Neutrophil (primary cell): ENCODE results near the gene EGLN3.

Source experiments
- H3K27ac ChIP-seq: fragments of 200-600 bp; sonication (generic); 2 replicates; pipeline ENCODE4 v1.5.1; 2016; ENCODE audit warnings: mild to moderate bottlenecking, moderate library complexity
- H3K27me3 ChIP-seq: fragments of 200-600 bp; sonication (generic); 2 replicates; pipeline ENCODE4 v1.6.0; 2016; ENCODE audit warnings: mild to moderate bottlenecking
- H3K36me3 ChIP-seq: fragments of 200-600 bp; sonication (generic); 2 replicates; pipeline ENCODE4 v1.5.1; 2017
- H3K4me1 ChIP-seq, 2 experiments: fragments of 200-600 bp in 1 of 2; sonication (generic) in 1 of 2; 1 replicate in 1 of 2; 2 replicates in 1 of 2; pipeline versions ENCODE4 v1.5.1 to v1.6.1; 2013 to 2016; ENCODE audit warnings: low read depth in 1 of 2, low read length in 1 of 2, mild to moderate bottlenecking in 1 of 2, moderate library complexity in 1 of 2; ENCODE audit not compliant: control insufficient read depth in 1 of 2, insufficient read depth in 1 of 2
- H3K4me3 ChIP-seq, 2 experiments: fragments of 200-600 bp in 1 of 2; sonication (generic) in 1 of 2; 1 replicate in 1 of 2; 2 replicates in 1 of 2; pipeline ENCODE4 v1.5.1; 2013 to 2016; ENCODE audit warnings: low read depth in 1 of 2, low read length in 1 of 2, mild to moderate bottlenecking in 1 of 2, moderate library complexity in 1 of 2
- H3K9me3 ChIP-seq: fragments of 200-600 bp; sonication (generic); 2 replicates; pipeline ENCODE4 v1.5.1; 2016
- CTCF ChIP-seq: fragments of 200-600 bp; sonication (generic); IDR thresholded peaks from 2 replicates; pipeline ENCODE4 v1.5.1; 2016; ENCODE audit warnings: antibody characterized with exemption

EGLN3 gene

GRCh38 chr14:33924566-33925100, 26.2 kb downstream of the EGLN3 start:
- TF ChIP-seq CTCF, result no peak
- H3K27ac ChIP-seq, result no peak overlapping the region
- H3K4me3 ChIP-seq, result no peak overlapping the region
- H3K36me3 ChIP-seq, result no peaks in the 10 kb centered on the region
- H3K4me1 ChIP-seq, result no peaks in the 10 kb centered on the region
- H3K27me3 ChIP-seq, result no peaks in the 10 kb centered on the region
- H3K9me3 ChIP-seq, result no peaks in the 10 kb centered on the region

GRCh38 chr14:33922125-33922524, 28.7 kb downstream of the EGLN3 start:
- no peak overlapping the region for H3K4me3 ChIP-seq
- H3K9me3 ChIP-seq, result no peaks in the 10 kb centered on the region
- no peak for TF ChIP-seq CTCF
- H3K4me1 ChIP-seq, result peaks cover 0 to 5% of the 10 kb centered on the region in 2 experiments
- H3K27me3 ChIP-seq, result no peaks in the 10 kb centered on the region
- H3K27ac ChIP-seq, result no peak overlapping the region
- no peaks in the 10 kb centered on the region for H3K36me3 ChIP-seq

GRCh38 chr14:33918256-33918655, 32.6 kb downstream of the EGLN3 start:
- no peak overlapping the region for H3K27ac ChIP-seq
- peaks cover 0 to 5% of the 10 kb centered on the region in 2 experiments for H3K4me1 ChIP-seq
- no peak for TF ChIP-seq CTCF
- H3K27me3 ChIP-seq, result no peaks in the 10 kb centered on the region
- no peaks in the 10 kb centered on the region for H3K36me3 ChIP-seq
- no peak overlapping the region for H3K4me3 ChIP-seq
- no peaks in the 10 kb centered on the region for H3K9me3 ChIP-seq

DNA sequence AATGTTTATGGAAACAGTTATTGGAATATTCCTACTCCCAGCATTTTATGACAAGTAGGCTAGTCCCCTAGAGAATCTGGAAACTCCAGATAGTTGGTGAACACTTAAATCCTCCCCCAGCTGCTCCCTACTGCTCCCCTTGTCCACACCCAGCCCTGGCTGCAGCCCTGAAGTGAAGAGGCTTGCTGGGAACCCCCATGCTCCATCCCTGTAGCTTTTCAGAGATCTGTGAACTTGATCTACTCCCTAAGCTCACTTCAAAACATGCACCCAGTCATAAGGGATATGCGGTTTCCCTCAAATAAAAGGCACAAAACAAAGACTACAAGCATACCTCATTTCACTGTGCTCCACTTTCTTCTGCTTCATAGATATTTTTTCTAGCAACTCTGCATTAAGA, 33.2 kb downstream of the EGLN3 start:
- Histone ChIP-seq H3K27ac (no peak overlapping the region), H3K36me3 (no peaks in the 10 kb centered on the region), H3K27me3 (no peaks in the 10 kb centered on the region), H3K4me1 (peaks cover 0 to 5% of the 10 kb centered on the region in 2 experiments), H3K9me3 (no peaks in the 10 kb centered on the region), H3K4me3 (no peak overlapping the region)
- TF ChIP-seq CTCF, result no peak

GRCh38 chr14:33916663-33917565, 34.0 kb downstream of the EGLN3 start:
- Histone ChIP-seq H3K27ac (no peak overlapping the region), H3K36me3 (no peaks in the 10 kb centered on the region), H3K4me1 (peaks cover 0 to 5% of the 10 kb centered on the region in 2 experiments), H3K4me3 (no peak overlapping the region), H3K27me3 (no peaks in the 10 kb centered on the region), H3K9me3 (no peaks in the 10 kb centered on the region)
- no peak for TF ChIP-seq CTCF
